HEK293T (cell line): ENCODE results near the gene THEMIS.
"Not testable (repeated sequence)": the region's sequence is repeated elsewhere in the genome, so short reads cannot be mapped to it uniquely, and the experiment has no call there.

Source experiments
- CTCF ChIA-PET: fragments of 350-600 bp; formaldehyde crosslinking; extraction: SDS; loops from one replicate; lab custom pipeline; 2021; ENCODE audit warnings: antibody characterized with exemption, inconsistent platforms; lab: Yijun Ruan, JAX
- POLR2A ChIA-PET: fragments of 350-600 bp; formaldehyde crosslinking; extraction: SDS; loops from one replicate; lab custom pipeline; 2020; ENCODE audit warnings: antibody characterized with exemption, inconsistent platforms; lab: Yijun Ruan, JAX
- DNase-seq: peaks from one replicate; pipeline ENCODE4 v3.0.0; 2012; ENCODE audit warnings: mixed read lengths; ENCODE audit errors: extremely low spot score
- ARNT ChIP-seq: fragments of 450-650 bp; IDR thresholded peaks from 2 replicates; pipeline ENCODE4 v1.6.1; 2017; ENCODE audit warnings: mild to moderate bottlenecking
- BHLHE40 ChIP-seq: fragments of 450-650 bp; IDR thresholded peaks from 2 replicates; pipeline ENCODE4 v1.6.1; 2016; ENCODE audit warnings: mild to moderate bottlenecking, moderate library complexity, borderline replicate concordance
- CTBP1 ChIP-seq: fragments of 450-650 bp; IDR thresholded peaks from 2 replicates; pipeline ENCODE4 v1.6.1; 2016; ENCODE audit warnings: borderline replicate concordance
- ELF4 ChIP-seq: fragments of 450-650 bp; IDR thresholded peaks from 2 replicates; pipeline ENCODE4 v1.6.1; 2017; ENCODE audit warnings: antibody characterized with exemption
- FOXA1 ChIP-seq: fragments of 450-650 bp; IDR thresholded peaks from 2 replicates; pipeline ENCODE4 v1.6.1; 2016; ENCODE audit warnings: mild to moderate bottlenecking
- FOXK2 ChIP-seq: fragments of 450-650 bp; IDR thresholded peaks from 2 replicates; pipeline ENCODE4 v1.6.1; 2016; ENCODE audit warnings: mild to moderate bottlenecking
- FOXM1 ChIP-seq: fragments of 450-650 bp; IDR thresholded peaks from 2 replicates; pipeline ENCODE4 v1.6.1; 2017; ENCODE audit warnings: mild to moderate bottlenecking, borderline replicate concordance
- HDGF ChIP-seq: fragments of 450-650 bp; IDR thresholded peaks from 2 replicates; pipeline ENCODE4 v1.6.1; 2017; ENCODE audit warnings: antibody characterized with exemption, borderline replicate concordance
- L3MBTL2 ChIP-seq: fragments of 450-650 bp; conservative IDR thresholded peaks from 2 replicates; pipeline ENCODE4 v1.6.1; 2016; ENCODE audit warnings: mild to moderate bottlenecking
- LEF1 ChIP-seq: fragments of 450-650 bp; IDR thresholded peaks from 2 replicates; pipeline ENCODE4 v1.6.1; 2017; ENCODE audit warnings: mild to moderate bottlenecking, borderline replicate concordance
- NFRKB ChIP-seq: fragments of 450-650 bp; IDR thresholded peaks from 2 replicates; pipeline ENCODE4 v1.6.1; 2016; ENCODE audit warnings: mild to moderate bottlenecking, moderate library complexity
- PKNOX1 ChIP-seq: fragments of 450-650 bp; IDR thresholded peaks from 2 replicates; pipeline ENCODE4 v1.6.1; 2016
- SUZ12 ChIP-seq: fragments of 450-650 bp; IDR thresholded peaks from 2 replicates; pipeline ENCODE4 v1.6.1; 2016; ENCODE audit warnings: mild to moderate bottlenecking
- TARDBP ChIP-seq: fragments of 450-650 bp; IDR thresholded peaks from 2 replicates; pipeline ENCODE4 v1.6.1; 2016
- ZNF384 ChIP-seq: fragments of 450-650 bp; IDR thresholded peaks from 2 replicates; pipeline ENCODE4 v1.6.1; 2016

The THEMIS gene

GRCh38 chr6:127691146-127691545 lies 209.7 kb downstream of the THEMIS start:
- CTCF ChIA-PET: no interaction called here
- POLR2A ChIA-PET: no interaction called here
- DNase-seq: no peak
- TF ChIP-seq TARDBP (no peak), BHLHE40 (no peak), PKNOX1 (no peak), FOXK2 (no peak), ELF4 (no peak), CTBP1 (no peak), LEF1 (no peak), L3MBTL2 (no peak), FOXM1 (no peak), SUZ12 (no peak), ARNT (no peak)

GRCh38 chr6:127690588-127690987 lies 210.3 kb downstream of the THEMIS start:
- ChIA-PET CTCF (no interaction called here), POLR2A (no interaction called here)
- TF ChIP-seq FOXM1: no peak
- TF ChIP-seq BHLHE40: no peak
- no peak for TF ChIP-seq FOXA1
- TF ChIP-seq TARDBP: no peak
- no peak for TF ChIP-seq ELF4
- no peak for TF ChIP-seq L3MBTL2
- TF ChIP-seq NFRKB: no peak
- no peak for TF ChIP-seq ARNT
- TF ChIP-seq PKNOX1: no peak
- no peak for TF ChIP-seq HDGF
- TF ChIP-seq CTBP1: no peak
- DNase-seq: no peak

GRCh38 chr6:127690092-127690491 lies 210.8 kb downstream of the THEMIS start:
- POLR2A ChIA-PET: no interaction called here
- CTCF ChIA-PET: no interaction called here
- TF ChIP-seq ELF4 (no peak), LEF1 (no peak)
- peak; percentile 27 for DNase-seq

- POLR2A ChIA-PET, CTCF ChIA-PET, DNase-seq: not testable (repeated sequence)
Measured at GRCh38 chr6:127687490-127687889, 213.4 kb downstream of the THEMIS start.

- CTCF ChIA-PET: no interaction called here
Measured at GRCh38 chr6:127686084-127686483, 214.8 kb downstream of the THEMIS start.

GRCh38 chr6:127684501-127684900 lies 216.4 kb downstream of the THEMIS start:
- CTCF ChIA-PET: no interaction called here
- TF ChIP-seq CTBP1 (no peak), ELF4 (no peak), ZNF384 (no peak), FOXM1 (no peak), ARNT (no peak), BHLHE40 (no peak)
- POLR2A ChIA-PET: no interaction called here
- no peak for DNase-seq

More at GRCh38 chr6:127686084-127686483, 214.8 kb downstream of the THEMIS start:
- TF ChIP-seq ELF4: no peak
- TF ChIP-seq CTBP1: no peak
- POLR2A ChIA-PET: no interaction called here
- no peak for DNase-seq
